ENCODE data around the gene SLC18A3.

Gene SLC18A3

DNA sequence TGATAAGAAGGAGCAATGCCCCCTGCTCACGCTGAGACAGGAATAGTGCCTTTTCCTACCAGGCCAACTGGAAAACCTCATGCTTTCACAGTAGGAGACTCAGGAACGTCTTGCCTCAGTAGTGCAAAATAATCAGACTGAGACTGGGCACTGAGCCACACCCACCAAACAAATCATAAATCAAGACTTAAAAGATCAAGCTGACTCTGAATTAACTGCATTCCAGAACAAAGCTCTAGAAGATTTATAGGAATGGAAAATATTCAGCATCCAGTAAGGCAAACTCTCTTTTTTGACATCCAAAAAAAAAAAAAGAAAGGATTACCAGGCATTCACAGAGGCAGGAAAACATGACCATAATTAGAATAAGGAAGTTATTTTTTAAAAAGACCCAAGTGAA is 30.5 kb upstream of the SLC18A3 start:
- Histone ChIP-seq H3K9me3 (no peaks in the 10 kb centered on the region), H3K36me3 (no peaks in the 10 kb centered on the region), H3K27me3 (no peaks in the 10 kb centered on the region), H3K4me3 (ENCODE audit: low read depth, low read length) (no peak overlapping the region), H3K4me1 (no peaks in the 10 kb centered on the region)
- DNase-seq = no peak
- TF ChIP-seq, protein P1, sequence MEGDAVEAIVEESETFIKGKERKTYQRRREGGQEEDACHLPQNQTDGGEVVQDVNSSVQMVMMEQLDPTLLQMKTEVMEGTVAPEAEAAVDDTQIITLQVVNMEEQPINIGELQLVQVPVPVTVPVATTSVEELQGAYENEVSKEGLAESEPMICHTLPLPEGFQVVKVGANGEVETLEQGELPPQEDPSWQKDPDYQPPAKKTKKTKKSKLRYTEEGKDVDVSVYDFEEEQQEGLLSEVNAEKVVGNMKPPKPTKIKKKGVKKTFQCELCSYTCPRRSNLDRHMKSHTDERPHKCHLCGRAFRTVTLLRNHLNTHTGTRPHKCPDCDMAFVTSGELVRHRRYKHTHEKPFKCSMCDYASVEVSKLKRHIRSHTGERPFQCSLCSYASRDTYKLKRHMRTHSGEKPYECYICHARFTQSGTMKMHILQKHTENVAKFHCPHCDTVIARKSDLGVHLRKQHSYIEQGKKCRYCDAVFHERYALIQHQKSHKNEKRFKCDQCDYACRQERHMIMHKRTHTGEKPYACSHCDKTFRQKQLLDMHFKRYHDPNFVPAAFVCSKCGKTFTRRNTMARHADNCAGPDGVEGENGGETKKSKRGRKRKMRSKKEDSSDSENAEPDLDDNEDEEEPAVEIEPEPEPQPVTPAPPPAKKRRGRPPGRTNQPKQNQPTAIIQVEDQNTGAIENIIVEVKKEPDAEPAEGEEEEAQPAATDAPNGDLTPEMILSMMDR (IDR thresholded peaks at IDR 0.05; ENCODE audit: low read depth, low read length) = no peak

DNA sequence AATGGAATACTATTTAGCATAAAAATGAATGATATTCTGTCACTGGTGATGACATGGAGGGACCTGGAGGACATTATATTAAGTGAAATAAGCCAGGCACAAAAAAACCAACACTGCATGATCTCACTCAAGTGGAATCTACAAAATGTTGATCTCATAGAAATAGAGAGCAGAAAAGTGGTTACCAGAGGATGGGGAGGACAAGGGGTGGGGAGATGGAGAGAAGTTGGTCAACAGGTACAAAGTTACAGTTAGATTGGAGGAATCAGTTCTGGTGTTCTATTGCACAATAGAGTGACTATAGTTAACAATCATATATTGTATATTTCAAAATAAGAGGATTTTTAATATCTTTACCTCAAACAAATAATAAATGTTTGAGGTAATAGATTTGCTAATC is 24.7 kb upstream of the SLC18A3 start:
- DNase-seq = no peak
- H3K27me3 ChIP-seq = no peaks in the 10 kb centered on the region
- H3K4me3 ChIP-seq (ENCODE audit: low read depth, low read length) = no peak overlapping the region
- TF ChIP-seq, protein P1 (IDR thresholded peaks at IDR 0.05; ENCODE audit: low read depth, low read length) = no peak
- H3K4me1 ChIP-seq = no peaks in the 10 kb centered on the region
- no peaks in the 10 kb centered on the region for H3K9me3 ChIP-seq
- no peaks in the 10 kb centered on the region for H3K36me3 ChIP-seq

DNA sequence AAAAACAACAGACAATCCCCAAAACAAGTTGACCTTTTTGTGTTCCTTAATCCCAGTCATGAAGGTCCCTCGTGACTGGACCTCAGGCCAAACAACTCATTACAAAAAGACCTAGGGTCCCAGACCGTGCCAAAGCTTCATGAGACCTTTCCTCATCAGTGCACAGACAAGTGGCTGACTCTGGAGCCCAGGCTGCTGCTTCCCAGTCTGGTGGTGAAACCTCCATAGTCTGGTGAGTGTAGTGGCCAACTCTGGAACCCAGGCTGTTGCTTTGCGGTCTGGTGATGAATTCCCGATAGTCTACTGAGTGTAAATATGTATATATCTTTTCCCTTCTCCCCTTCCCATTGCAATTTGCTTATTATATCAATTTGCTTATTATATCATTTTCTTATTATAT is 22.1 kb upstream of the SLC18A3 start:
- no peak for DNase-seq
- no peak overlapping the region for H3K4me3 ChIP-seq (ENCODE audit: low read depth, low read length)
- H3K4me1 ChIP-seq = no peaks in the 10 kb centered on the region
- no peaks in the 10 kb centered on the region for H3K9me3 ChIP-seq
- no peaks in the 10 kb centered on the region for H3K36me3 ChIP-seq
- TF ChIP-seq, protein P1 (IDR thresholded peaks at IDR 0.05; ENCODE audit: low read depth, low read length) = no peak
- no peaks in the 10 kb centered on the region for H3K27me3 ChIP-seq

DNA sequence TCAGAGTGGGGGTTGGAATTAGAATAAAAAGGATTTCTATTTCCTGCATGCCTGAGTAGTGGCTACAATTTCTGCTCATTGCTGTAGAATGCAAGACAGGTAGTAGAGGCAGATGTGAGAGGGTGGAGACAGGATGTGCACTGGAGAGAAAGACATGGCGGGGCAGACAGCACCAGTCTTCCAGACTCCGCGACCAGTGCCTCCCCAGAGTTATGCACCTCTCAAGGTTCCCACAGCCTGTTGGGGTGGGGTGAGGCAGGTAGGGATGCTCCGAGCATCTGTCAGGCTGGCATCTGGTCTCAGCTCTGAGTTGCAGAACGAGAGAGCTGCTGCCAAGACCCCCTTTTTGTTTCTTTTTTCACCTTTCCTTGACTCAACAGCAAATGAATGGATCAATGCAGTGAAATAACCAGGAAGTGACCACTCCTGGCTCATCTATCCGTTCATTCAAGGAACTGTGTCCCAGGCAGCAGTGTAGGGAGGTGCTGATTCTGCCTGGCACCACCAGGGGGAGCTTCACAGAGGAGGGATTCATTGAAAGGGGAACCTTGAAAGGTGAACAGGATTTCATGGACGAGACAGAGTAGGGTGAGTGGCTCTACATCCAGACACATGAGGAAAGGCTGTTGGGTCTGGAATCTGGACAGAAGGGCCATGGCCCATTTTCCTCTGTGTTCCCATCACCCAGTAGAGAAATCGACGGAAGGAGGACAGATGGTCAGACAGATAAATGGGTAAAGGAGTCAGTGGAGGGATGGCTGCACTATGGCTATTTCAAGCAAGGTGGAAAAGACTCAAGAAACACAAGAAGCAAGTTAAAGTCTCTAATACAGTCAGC is 17.2 kb upstream of the SLC18A3 start:
- TF ChIP-seq, protein P1 (IDR thresholded peaks at IDR 0.05; ENCODE audit: low read depth, low read length) = peak; percentile 99
- peak; percentile 74 for DNase-seq
- Histone ChIP-seq H3K4me3 (ENCODE audit: low read depth, low read length) (no peak overlapping the region), H3K27me3 (no peaks in the 10 kb centered on the region), H3K9me3 (no peaks in the 10 kb centered on the region), H3K36me3 (no peaks in the 10 kb centered on the region), H3K4me1 (peaks cover 15% of the 10 kb centered on the region; the same call in 1 of the 2 replicates)

DNA sequence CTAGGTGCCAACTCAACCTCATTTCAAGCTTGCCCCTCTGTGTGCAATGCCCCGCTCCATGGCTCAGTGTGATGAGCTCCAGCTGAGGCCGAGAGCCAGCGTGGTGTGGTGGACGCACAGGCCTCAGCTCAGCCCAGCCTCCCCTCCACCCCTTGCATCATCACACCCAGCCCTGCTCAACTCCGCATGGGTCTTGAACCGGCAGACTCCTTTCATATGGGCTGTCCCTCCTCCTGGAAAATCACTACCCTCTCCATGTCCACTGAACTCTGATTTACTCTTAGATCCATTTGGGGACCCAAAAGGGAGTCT is 16.6 kb upstream of the SLC18A3 start:
- DNase-seq = no peak
- no peak overlapping the region for H3K4me3 ChIP-seq (ENCODE audit: low read depth, low read length)
- no peaks in the 10 kb centered on the region for H3K9me3 ChIP-seq
- peaks cover 15% of the 10 kb centered on the region; the same call in 1 of the 2 replicates for H3K4me1 ChIP-seq
- TF ChIP-seq, protein P1 (IDR thresholded peaks at IDR 0.05; ENCODE audit: low read depth, low read length) = no peak
- no peaks in the 10 kb centered on the region for H3K36me3 ChIP-seq
- H3K27me3 ChIP-seq = no peaks in the 10 kb centered on the region

DNA sequence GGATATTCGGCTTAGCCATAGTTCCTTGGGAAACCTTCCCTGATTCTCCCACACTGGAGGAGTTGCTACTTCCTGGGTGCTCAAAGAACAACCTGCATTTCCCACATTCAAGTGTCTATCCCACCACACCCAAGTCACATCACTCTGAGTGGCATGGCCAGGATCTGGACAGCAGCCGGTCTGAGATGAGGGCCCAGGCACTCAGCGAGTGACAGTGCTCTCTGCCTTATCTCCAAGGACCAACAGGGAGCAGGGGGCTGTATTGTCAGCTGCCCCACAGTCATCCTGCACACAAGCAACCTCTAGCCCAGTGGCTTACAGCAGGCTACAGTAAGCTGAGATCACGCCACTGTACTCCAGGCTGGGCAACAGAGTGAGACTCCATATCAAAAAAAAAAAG is 16.1 kb upstream of the SLC18A3 start:
- TF ChIP-seq, protein P1 (IDR thresholded peaks at IDR 0.05; ENCODE audit: low read depth, low read length) = no peak
- Histone ChIP-seq H3K36me3 (no peaks in the 10 kb centered on the region), H3K4me1 (peaks cover 15% of the 10 kb centered on the region; the same call in 1 of the 2 replicates), H3K9me3 (no peaks in the 10 kb centered on the region), H3K27me3 (no peaks in the 10 kb centered on the region), H3K4me3 (ENCODE audit: low read depth, low read length) (no peak overlapping the region)
- no peak for DNase-seq

Data from BE2C (cell line).